ENCODE measurements around the gene SP3. TPM values are rescaled to one million over a fixed set of nuclear protein-coding genes. Genes with fewer than 3 reads are reported as not detected.

The SP3 gene
- polyA plus RNA-seq, 2 of the 4 experiments (the other 2 are of a cell fraction) = 40.1 to 83.1 TPM

DNA sequence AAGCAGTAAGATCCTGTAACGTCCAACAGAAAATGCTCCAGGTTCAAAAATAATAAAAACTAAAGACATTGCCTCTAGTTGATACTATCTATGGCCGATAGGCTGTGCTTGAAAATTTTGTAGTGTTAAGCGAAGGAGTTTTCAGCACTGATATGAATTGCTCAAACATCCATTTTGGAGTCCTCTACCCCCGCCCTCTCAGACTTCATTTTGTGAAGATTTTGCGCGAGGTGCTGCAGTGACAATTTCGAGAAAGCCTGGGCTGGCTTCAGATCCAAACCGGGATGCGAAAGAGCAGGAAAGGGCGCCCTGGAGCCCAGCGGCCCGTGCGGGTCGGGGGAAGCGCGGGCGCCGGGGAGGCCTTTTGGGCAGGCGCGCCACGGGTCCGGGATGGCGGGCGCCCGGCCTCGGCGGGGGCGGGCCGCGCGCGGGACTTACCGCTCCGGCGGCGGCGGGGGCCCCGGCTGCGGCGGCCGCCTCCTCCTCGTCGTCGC, 1.8 kb downstream of the SP3 start:
- Histone ChIP-seq H3K9me3 (peaks cover 7% of the 10 kb centered on the region; the same call in 1 of the 3 replicates), H3K4me1 (peaks cover 37% of the 10 kb centered on the region), H3K27ac (peak overlapping the region; percentile 100), H3K4me2 (peak overlapping the region; percentile 87), H3K4me3 (peak overlapping the region; percentile 99)
- CTCF ChIA-PET = interaction anchor here (1.4 to 2.3 kb wide), 2 partner anchors 7 to 89 kb away, joined by 4 to 7 read pairs; no protein-coding TSS in a partner anchor
- ATAC-seq = peak in 1 of 2 experiments; percentile 10; a peak in 5 of 6 replicates
- TF ChIP-seq KDM1A (IDR thresholded peaks at IDR 0.05; ENCODE audit: low read depth) = no peak
- peak; percentile 22 for TF ChIP-seq MAFK (IDR thresholded peaks at IDR 0.05; ENCODE audit: partially characterized antibody)
- TF ChIP-seq CTCF (IDR thresholded peaks at IDR 0.05) = 0 out of 3 replicates have a peak, but pooled peaks have one; percentile 12
- WGBS (ENCODE audit: missing lambda C conversion rate) = under 1% methylated on average over 8 of the region's 44 CpGs
- FAIRE-seq = no peak
- POLR2A ChIA-PET = interaction anchor here (0.5 to 1.3 kb wide), 10 partner anchors 11 to 562 kb away, joined by 3 to 8 read pairs (median 4); no protein-coding TSS in a partner anchor
- peak; percentile 51 to 76 for DNase-seq (ENCODE audit: low read depth in 1 of 2, low spot score in 1 of 2)

DNA sequence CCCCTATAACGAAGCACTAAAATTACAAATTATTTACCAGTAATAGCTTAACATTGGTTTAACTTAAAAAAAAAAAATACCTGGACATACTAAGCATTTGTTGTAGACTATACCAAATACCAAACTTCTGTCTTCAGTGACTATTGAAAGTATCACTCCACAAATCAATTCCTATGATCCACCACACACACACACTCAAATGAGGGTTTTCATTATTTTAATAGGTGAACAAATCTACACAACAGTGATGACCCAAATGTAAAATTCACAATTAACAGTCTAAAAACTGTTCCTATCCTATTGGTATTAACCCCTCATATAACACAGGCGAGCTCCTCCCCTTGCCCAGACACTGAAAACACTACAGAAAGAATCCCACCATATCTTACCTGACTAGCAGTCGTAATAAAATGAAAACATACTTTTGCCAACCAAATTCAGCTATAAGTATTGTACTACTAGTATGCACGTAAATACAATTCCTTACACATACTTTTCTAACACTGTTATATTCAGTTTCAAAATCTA, 2.5 kb downstream of the SP3 start:
- TF ChIP-seq EHF (CRISPR knock-in tag; IDR thresholded peaks at IDR 0.05) = no peak
- TF ChIP-seq HMGXB4 (CRISPR knock-in tag; IDR thresholded peaks at IDR 0.05; ENCODE audit: borderline replicate concordance) = 0 out of 2 replicates have a peak, but pooled peaks have one; percentile 29
- no peak for TF ChIP-seq PHF8 (IDR thresholded peaks at IDR 0.05; ENCODE audit: borderline replicate concordance, low read depth)
- no peak for TF ChIP-seq CEBPB (IDR thresholded peaks at IDR 0.05)
- TF ChIP-seq SREBF2 (IDR thresholded peaks at IDR 0.05) = no peak
- TF ChIP-seq POLR2AphosphoS2 (conservative IDR thresholded peaks at IDR 0.05; ENCODE audit: low read length) = no peak
- TF ChIP-seq BCL3 (IDR thresholded peaks at IDR 0.05) = no peak
- no peak for TF ChIP-seq RAD21 (conservative IDR thresholded peaks at IDR 0.05 in 1 of 2, IDR thresholded peaks at IDR 0.05 in 1 of 2)
- TF ChIP-seq PBX3 (IDR thresholded peaks at IDR 0.05) = no peak
- WGBS (ENCODE audit: missing lambda C conversion rate) = 12% methylated on average over 4 of the region's 4 CpGs
- peak overlapping the region; percentile 87 for H3K4me2 ChIP-seq
- H3K9me3 ChIP-seq = peaks cover 7% of the 10 kb centered on the region; the same call in 1 of the 3 replicates
- POLR2A ChIA-PET = interaction anchor here (0.8 kb wide), 1 partner anchor 69 kb away, joined by 3 read pairs; no protein-coding TSS in a partner anchor
- peak overlapping the region; percentile 100 for H3K27ac ChIP-seq
- DNase-seq (ENCODE audit: low read depth in 1 of 2, low spot score in 1 of 2) (no peak), ATAC-seq (no peak), FAIRE-seq (no peak)
- CTCF ChIA-PET = interaction anchor here (1.4 to 2.3 kb wide), 2 partner anchors 8 to 90 kb away, joined by 4 to 7 read pairs; no protein-coding TSS in a partner anchor
- peaks cover 43% of the 10 kb centered on the region for H3K4me1 ChIP-seq
- H3K4me3 ChIP-seq = peak overlapping the region; percentile 99

DNA sequence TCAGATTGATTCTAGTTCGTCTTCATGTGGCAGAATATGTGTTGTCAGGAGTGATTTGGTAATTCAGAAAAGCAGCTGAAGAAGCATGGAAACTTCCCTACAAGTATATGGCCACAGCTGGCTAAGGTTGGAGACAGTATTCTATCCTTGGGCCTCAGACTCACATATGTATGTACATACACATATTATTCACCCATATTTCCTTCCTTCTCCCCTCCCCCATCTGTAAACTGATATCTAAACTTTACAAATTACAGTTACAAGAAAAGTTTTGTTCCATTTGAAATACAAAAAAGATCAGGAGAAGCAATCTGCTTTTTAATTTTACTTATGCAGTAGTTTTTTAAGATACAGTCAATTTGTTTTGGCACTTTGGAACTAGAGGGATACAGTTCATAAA, 3.1 kb downstream of the SP3 start:
- peaks cover 7% of the 10 kb centered on the region; the same call in 1 of the 3 replicates for H3K9me3 ChIP-seq
- ChIA-PET POLR2A (interaction anchor here (0.8 kb wide), 1 partner anchor 70 kb away, joined by 3 read pairs; no protein-coding TSS in a partner anchor), CTCF (interaction anchor here (1.0 to 2.3 kb wide), 3 partner anchors 9 to 391 kb away, joined by 3 to 7 read pairs (median 4); no protein-coding TSS in a partner anchor)
- peak overlapping the region; percentile 100 for H3K27ac ChIP-seq
- 60% methylated on average over 1 of the region's 1 CpG for WGBS (ENCODE audit: missing lambda C conversion rate)
- DNase-seq (ENCODE audit: low read depth in 1 of 2, low spot score in 1 of 2) (peak in 1 of 2 experiments; percentile 29), FAIRE-seq (no peak), ATAC-seq (no peak)
- peaks cover 42% of the 10 kb centered on the region for H3K4me1 ChIP-seq
- H3K4me2 ChIP-seq = peak overlapping the region; percentile 87
- H3K4me3 ChIP-seq = peak overlapping the region; percentile 99
- TF ChIP-seq CHD4 (IDR thresholded peaks at IDR 0.05; ENCODE audit: borderline replicate concordance) (no peak), POLR2A (IDR thresholded peaks at IDR 0.05; ENCODE audit: low read length) (no peak), EHF (CRISPR knock-in tag; IDR thresholded peaks at IDR 0.05) (no peak), HMGXB4 (CRISPR knock-in tag; IDR thresholded peaks at IDR 0.05; ENCODE audit: borderline replicate concordance) (no peak), RAD21 (conservative IDR thresholded peaks at IDR 0.05 in 1 of 2, IDR thresholded peaks at IDR 0.05 in 1 of 2) (no peak), HDAC2 (IDR thresholded peaks at IDR 0.05) (no peak), ZC3H11A (IDR thresholded peaks at IDR 0.05) (no peak), ZFP36 (IDR thresholded peaks at IDR 0.05; ENCODE audit: borderline replicate concordance, partially characterized antibody) (no peak), FOXS1 (CRISPR knock-in tag; IDR thresholded peaks at IDR 0.05) (no peak), RCOR1 (IDR thresholded peaks at IDR 0.05; ENCODE audit: low read depth, low read length) (no peak), HOXB13 (CRISPR knock-in tag; IDR thresholded peaks at IDR 0.05; ENCODE audit: low read depth) (no peak)
- TF ChIP-seq, protein P1, sequence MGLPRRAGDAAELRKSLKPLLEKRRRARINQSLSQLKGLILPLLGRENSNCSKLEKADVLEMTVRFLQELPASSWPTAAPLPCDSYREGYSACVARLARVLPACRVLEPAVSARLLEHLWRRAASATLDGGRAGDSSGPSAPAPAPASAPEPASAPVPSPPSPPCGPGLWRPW (IDR thresholded peaks at IDR 0.05) = no peak
- TF ChIP-seq, protein P2, sequence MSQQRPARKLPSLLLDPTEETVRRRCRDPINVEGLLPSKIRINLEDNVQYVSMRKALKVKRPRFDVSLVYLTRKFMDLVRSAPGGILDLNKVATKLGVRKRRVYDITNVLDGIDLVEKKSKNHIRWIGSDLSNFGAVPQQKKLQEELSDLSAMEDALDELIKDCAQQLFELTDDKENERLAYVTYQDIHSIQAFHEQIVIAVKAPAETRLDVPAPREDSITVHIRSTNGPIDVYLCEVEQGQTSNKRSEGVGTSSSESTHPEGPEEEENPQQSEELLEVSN (IDR thresholded peaks at IDR 0.05; ENCODE audit: borderline replicate concordance, low read depth) = no peak
